Activated CD8-positive, alpha-beta T cell treated with anti-CD3 and anti-CD28 coated beads for 36 hours (primary cell): ENCODE data around the gene ZNF320. TPM values are rescaled to one million over a fixed set of nuclear protein-coding genes. Genes with fewer than 3 reads are reported as not detected.
"Not testable (repeated sequence)": the region's sequence is repeated elsewhere in the genome, so short reads cannot be mapped to it uniquely, and the experiment has no call there.

Source experiments
- ATAC-seq: fragments of 200-7000 bp; cut with Tn5 transposase; one replicate; pipeline ENCODE4 v1.10.0; 2021; ENCODE audit warnings: mild to moderate bottlenecking, moderate library complexity
- CTCF ChIA-PET: fragments of 350-600 bp; sonication (Branson Sonifier 250); formaldehyde crosslinking; loops from one replicate; lab custom pipeline; 2021; ENCODE audit warnings: antibody characterized with exemption; lab: Charles Lee
- POLR2A ChIA-PET: fragments of 350-600 bp; sonication (Branson Sonifier 250); formaldehyde crosslinking; loops from one replicate; lab custom pipeline; 2021; ENCODE audit warnings: antibody characterized with exemption; lab: Charles Lee
- DNase-seq: peaks from one replicate; pipeline ENCODE4 v3.0.0-alpha.2; 2020
- H3K27ac Mint-ChIP-seq: one replicate; pipeline ENCODE4 v1.8.0; 2021; ENCODE audit warnings: mild to moderate bottlenecking, mixed read lengths
- H3K27me3 Mint-ChIP-seq: one replicate; pipeline ENCODE4 v1.8.0; 2021; ENCODE audit warnings: mixed read lengths
- H3K36me3 Mint-ChIP-seq: one replicate; pipeline ENCODE4 v1.8.0; 2021; ENCODE audit warnings: low read depth, mixed read lengths
- H3K4me1 Mint-ChIP-seq: one replicate; pipeline ENCODE4 v1.8.0; 2021; ENCODE audit warnings: low read depth, mixed read lengths
- H3K4me3 Mint-ChIP-seq: one replicate; pipeline ENCODE4 v1.8.0; 2021; ENCODE audit warnings: mild to moderate bottlenecking, moderate library complexity, mixed read lengths
- H3K9me3 Mint-ChIP-seq: one replicate; pipeline ENCODE4 v1.8.0; 2021; ENCODE audit warnings: mixed read lengths
- intact Hi-C: fragments of 100-400 bp; cut with micrococcal nuclease; formaldehyde crosslinking; loops from one replicate; pipeline ENCODE4 v1.10.0; 2022
- total RNA-seq, 2 experiments: library from RNA; stranded (reverse); gene quantifications; one replicate each; pipeline ENCODE4 v1.2.3, GENCODE V29; 2021
- TF ChIP-seq, protein P1 (sequence below): fragments of 200-600 bp; IDR thresholded peaks from one replicate; pipeline ENCODE4 v1.8.0; 2022; ENCODE audit warnings: antibody characterized with exemption, mild to moderate bottlenecking

ZNF320 gene
- total RNA-seq, 2 experiments from 2014 or later, result 7.0 to 9.4 TPM

DNA sequence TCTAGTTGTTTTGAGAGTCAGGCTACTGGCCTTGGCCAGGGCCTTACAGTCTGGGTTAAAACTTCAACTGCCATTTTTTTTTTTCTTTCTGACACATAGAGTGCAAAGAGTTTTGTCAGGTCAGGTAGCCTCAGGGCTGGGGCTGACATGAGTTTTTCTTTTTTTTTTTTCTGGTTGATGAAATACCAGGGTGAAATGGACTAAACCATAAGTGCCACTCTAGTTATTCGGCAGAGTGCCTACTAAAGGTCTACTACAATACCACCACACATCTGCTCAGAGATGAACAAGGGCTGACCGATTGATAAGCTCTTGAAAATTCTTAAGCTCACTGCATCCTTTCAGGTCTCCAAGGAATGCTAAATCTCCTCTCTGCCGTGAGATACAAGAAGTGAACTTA, 4.4 kb upstream of the ZNF320 start:
- POLR2A ChIA-PET, result interaction anchor here (1.2 to 1.3 kb wide), 2 partner anchors 12 to 16 kb away, joined by 3 read pairs; no protein-coding TSS in a partner anchor
- TF ChIP-seq, protein P1, sequence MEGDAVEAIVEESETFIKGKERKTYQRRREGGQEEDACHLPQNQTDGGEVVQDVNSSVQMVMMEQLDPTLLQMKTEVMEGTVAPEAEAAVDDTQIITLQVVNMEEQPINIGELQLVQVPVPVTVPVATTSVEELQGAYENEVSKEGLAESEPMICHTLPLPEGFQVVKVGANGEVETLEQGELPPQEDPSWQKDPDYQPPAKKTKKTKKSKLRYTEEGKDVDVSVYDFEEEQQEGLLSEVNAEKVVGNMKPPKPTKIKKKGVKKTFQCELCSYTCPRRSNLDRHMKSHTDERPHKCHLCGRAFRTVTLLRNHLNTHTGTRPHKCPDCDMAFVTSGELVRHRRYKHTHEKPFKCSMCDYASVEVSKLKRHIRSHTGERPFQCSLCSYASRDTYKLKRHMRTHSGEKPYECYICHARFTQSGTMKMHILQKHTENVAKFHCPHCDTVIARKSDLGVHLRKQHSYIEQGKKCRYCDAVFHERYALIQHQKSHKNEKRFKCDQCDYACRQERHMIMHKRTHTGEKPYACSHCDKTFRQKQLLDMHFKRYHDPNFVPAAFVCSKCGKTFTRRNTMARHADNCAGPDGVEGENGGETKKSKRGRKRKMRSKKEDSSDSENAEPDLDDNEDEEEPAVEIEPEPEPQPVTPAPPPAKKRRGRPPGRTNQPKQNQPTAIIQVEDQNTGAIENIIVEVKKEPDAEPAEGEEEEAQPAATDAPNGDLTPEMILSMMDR, result no peak
- no peaks in the 10 kb centered on the region for H3K27me3 Mint-ChIP-seq
- peaks cover 8% of the 10 kb centered on the region for H3K4me1 Mint-ChIP-seq
- no peak overlapping the region for H3K4me3 Mint-ChIP-seq
- H3K36me3 Mint-ChIP-seq, result peaks cover 24% of the 10 kb centered on the region
- peaks cover 16% of the 10 kb centered on the region for H3K9me3 Mint-ChIP-seq
- CTCF ChIA-PET, result no interaction called here
- DNase-seq (no peak), ATAC-seq (no peak)
- H3K27ac Mint-ChIP-seq, result no peak overlapping the region
- intact Hi-C loops, result no loop called here

DNA sequence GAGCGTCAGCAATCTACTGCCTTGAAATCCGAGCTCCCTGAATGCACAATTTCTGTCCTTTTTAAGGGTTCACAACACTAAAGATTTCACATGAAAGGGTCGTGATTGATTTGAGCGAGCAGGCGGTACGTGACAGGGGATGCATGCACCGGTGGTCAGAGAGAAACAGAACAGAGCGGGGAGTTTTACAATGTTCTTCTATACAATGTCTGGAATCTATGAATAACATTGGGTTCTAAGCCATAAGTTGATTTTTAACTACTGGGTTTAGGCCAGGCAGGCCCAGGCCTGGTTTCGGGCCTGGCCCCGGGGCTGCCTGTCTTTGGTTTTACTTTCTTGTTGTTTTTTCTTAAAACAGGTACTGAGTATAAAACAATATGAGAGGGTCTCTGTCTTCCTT, 1.2 kb upstream of the ZNF320 start:
- H3K4me3 Mint-ChIP-seq, ATAC-seq, intact Hi-C loops, H3K9me3 Mint-ChIP-seq, CTCF ChIA-PET, H3K27me3 Mint-ChIP-seq, POLR2A ChIA-PET, DNase-seq: not testable (repeated sequence)
- Mint-ChIP-seq H3K36me3 (peaks cover 20% of the 10 kb centered on the region), H3K27ac (peak overlapping the region; percentile 60), H3K4me1 (peaks cover 15% of the 10 kb centered on the region)

DNA sequence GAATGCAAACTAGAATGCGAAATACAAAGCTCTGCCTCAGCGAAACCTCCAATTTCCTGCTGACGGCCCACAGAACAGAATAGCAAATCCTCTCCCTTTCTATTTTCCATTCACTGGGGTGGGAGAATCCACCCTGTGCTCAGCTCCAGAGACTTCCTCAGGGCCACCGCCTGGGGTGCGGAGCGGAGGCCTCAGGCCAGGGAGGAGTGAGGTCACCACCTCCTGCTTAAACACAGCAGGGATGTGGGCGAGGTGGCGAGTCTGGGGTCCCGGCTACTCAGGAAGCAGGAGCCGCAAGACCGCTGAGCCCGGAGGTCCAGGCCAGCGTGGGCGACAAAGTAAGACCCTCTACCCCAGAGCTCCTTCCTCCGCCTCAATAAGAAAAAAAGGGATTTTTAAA, 666 bp upstream of the ZNF320 start:
- Mint-ChIP-seq H3K4me1 (peaks cover 14% of the 10 kb centered on the region), H3K36me3 (peaks cover 24% of the 10 kb centered on the region), H3K27ac (peak overlapping the region; percentile 94), H3K9me3 (no peaks in the 10 kb centered on the region), H3K27me3 (no peaks in the 10 kb centered on the region), H3K4me3 (peak overlapping the region; percentile 89)
- no peak for ATAC-seq
- DNase-seq, result no peak
- TF ChIP-seq, protein P1, result no peak
- POLR2A ChIA-PET, result no interaction called here
- CTCF ChIA-PET, result no interaction called here
- intact Hi-C loops, result no loop called here

DNA sequence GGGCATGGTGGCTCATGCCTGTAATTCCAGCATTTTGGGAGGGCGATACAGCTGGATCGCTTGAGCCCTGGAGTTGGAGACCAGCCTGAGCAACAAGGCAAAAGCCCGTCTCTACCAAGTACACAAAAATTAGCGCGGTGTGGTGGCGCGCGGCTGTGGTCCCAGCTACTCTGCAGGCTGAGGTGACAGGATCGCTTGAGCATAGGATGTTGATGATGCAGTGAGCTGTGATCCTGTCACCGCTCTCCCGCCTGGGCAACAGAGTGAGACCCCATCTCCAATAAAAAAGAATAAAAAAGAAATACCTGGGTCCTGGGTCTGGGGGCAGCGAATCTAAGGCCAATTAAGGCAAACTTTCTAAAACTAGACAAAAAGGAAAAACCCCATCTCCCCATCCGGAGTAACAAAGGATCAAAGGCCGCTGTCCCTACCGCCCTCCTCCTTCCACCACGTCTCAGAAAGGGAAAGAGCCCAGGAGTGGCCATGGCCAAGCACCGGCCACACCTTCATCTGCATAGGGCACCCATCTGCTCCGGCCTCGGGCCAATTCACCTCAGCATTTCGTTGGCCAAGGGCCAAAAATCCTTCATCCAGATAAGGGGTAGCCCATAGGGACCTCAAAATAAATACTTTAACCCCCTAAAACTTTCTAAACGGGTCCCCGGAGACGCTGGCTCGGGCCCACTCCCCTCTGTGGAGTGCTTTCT, 851 bp downstream of the ZNF320 start:
- H3K36me3 Mint-ChIP-seq, result peaks cover 31% of the 10 kb centered on the region
- H3K27me3 Mint-ChIP-seq, result no peaks in the 10 kb centered on the region
- intact Hi-C loops, result no loop called here
- H3K27ac Mint-ChIP-seq, result peak overlapping the region; percentile 94
- peaks cover 17% of the 10 kb centered on the region for H3K4me1 Mint-ChIP-seq
- ChIA-PET CTCF (no interaction called here), POLR2A (no interaction called here)
- DNase-seq, result peak; percentile 11
- ATAC-seq, result no peak
- TF ChIP-seq, protein P1, result no peak
- no peaks in the 10 kb centered on the region for H3K9me3 Mint-ChIP-seq
- peak overlapping the region; percentile 89 for H3K4me3 Mint-ChIP-seq

DNA sequence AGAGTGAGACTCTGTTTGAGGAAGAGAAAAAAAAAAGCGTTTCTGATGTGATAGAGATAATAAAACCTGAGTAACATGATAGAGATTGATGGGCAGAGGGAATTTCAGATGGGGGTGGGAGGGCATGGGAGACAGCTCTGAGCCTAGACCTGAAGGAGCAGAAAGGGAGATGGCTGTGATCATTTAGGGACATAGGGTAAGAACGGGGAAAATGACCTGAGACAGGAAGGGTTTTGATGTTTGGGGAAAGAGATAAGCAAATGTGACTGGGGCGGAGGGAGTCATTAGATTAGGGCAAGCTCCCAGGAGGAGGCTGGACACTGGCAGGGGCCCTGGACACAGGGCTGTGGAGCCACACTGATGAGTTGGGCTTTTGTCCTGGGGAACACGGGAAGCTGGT, 6.1 kb downstream of the ZNF320 start:
- CTCF ChIA-PET, result no interaction called here
- no peaks in the 10 kb centered on the region for H3K9me3 Mint-ChIP-seq
- H3K36me3 Mint-ChIP-seq, result peaks cover 69% of the 10 kb centered on the region
- no peak for ATAC-seq
- intact Hi-C loops, result no loop called here
- H3K27me3 Mint-ChIP-seq, result no peaks in the 10 kb centered on the region
- TF ChIP-seq, protein P1, result no peak
- DNase-seq, result no peak
- H3K4me1 Mint-ChIP-seq, result peaks cover 11% of the 10 kb centered on the region
- no peak overlapping the region for H3K27ac Mint-ChIP-seq
- POLR2A ChIA-PET, result no interaction called here
- H3K4me3 Mint-ChIP-seq, result no peak overlapping the region
